Fibroblast of skin of left quadriceps (primary cell): Measurements from ENCODE around the gene SPOP.
"Not testable (repeated sequence)": the region's sequence is repeated elsewhere in the genome, so short reads cannot be mapped to it uniquely, and the experiment has no call there.

ENCODE experiments used
- DNase-seq, 2 experiments: peaks; one replicate each; pipeline ENCODE4 v3.0.0-alpha.2; 2013; ENCODE audit warnings: low read depth in 2 of 2

SPOP gene

DNA sequence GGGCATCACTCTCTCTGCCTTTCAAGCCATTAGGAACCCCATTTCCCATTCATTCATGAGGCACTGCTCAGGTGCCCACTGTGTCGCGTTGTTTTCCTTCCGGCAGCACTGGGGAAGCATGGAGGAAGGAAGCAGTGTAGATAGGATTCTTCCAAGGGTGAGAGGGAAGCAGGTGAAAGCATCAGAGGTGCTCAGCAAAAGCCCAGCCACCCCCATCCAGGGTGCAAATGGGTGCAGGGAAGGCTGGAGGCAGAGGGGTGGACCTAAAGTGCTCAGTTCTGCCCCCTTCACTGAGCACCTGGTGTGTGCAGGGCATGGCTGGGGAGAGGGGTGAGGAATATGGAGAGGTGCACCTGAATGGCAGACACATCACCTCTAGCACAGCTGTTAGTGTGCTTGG is 105.7 kb downstream of the SPOP start:
- no peak for DNase-seq

DNA sequence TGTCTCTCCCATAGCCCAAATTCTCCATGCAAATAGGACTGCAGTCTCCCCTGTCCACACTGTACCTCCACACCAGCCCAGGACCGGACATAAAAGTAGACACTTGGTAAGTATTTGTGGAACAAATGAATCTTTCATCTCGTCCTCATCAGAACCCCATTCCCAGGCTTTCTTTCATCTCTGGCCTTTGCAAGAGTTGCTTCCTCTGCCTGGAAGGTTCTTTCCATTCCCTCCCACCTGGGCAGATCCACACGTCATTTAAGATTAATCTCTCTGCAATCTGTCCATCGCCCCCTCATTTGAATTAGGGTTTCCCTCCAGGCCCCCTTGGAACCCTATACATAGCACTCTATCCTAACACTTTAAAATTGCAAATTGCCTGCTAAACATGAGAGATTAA is 106.1 kb downstream of the SPOP start:
- DNase-seq, result no peak

DNA sequence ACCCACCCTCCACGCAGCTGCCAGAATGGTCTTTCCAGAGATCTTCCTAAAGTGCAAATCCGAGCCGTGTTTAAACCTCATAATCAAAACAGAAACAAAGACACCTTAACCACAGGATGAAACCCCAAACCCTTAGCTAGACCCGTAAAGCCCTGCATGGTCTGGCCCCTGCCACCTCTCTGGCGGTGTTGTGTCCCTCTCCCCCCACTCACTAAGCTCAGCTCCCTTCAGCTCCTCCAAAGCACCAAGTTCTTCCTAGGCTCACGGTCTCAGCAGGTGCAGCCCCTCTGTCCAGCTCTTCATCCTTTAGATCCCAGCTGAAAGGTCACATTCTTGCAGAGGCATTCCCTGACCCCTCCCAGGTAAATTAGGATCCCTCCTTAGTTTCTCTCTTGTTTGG is 106.6 kb downstream of the SPOP start:
- no peak for DNase-seq

DNA sequence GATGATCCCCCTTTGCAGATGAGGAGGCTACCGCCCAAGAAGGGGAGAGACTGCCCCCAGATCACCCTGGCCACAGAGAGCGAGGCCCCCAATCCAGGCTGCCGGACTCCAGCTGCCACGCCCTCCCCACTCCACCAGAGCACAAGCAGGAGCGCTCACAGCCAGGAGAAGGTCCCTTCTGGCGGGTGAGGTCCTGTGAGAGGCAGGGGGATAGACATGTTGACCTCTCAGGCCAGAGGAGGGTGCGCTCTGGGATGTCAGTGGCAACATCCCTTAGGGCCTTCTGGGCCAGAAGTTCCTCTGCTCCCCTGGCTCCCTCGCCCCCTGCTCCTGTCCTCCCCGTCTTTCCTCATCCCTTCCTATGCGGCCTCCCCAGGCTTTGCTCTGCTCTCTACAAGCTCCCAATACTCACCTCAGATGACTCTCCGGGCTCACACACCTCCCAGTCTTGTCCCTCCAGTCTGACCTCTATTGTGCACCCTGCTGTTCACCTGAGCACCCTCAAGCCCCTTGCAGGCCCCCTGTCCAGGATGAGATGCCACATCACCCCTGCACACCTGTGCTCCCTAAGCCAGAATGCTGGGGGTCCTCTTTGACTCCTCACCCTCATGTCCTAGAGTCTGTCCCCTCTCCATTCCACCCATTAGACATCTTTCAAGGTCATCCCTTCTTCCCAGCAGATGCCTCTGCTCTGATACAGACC is 107.2 kb downstream of the SPOP start:
- DNase-seq, result no peak

DNA sequence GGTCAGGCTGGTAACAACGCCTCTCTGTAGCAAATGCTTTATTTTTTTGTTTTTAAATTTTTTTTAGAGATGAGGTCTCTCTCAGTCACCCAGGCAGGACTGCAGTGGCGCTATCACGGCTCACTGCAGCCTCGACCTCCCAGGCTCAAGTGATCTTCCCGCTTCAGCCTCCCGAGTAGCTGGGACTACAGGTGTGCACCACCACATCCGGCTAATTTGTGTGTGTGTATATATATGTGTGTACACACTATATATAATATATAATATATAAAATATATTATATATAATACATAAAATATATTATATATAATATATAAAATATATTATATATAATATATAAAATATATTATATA is 109.2 kb downstream of the SPOP start:
- not testable (repeated sequence) for DNase-seq

DNA sequence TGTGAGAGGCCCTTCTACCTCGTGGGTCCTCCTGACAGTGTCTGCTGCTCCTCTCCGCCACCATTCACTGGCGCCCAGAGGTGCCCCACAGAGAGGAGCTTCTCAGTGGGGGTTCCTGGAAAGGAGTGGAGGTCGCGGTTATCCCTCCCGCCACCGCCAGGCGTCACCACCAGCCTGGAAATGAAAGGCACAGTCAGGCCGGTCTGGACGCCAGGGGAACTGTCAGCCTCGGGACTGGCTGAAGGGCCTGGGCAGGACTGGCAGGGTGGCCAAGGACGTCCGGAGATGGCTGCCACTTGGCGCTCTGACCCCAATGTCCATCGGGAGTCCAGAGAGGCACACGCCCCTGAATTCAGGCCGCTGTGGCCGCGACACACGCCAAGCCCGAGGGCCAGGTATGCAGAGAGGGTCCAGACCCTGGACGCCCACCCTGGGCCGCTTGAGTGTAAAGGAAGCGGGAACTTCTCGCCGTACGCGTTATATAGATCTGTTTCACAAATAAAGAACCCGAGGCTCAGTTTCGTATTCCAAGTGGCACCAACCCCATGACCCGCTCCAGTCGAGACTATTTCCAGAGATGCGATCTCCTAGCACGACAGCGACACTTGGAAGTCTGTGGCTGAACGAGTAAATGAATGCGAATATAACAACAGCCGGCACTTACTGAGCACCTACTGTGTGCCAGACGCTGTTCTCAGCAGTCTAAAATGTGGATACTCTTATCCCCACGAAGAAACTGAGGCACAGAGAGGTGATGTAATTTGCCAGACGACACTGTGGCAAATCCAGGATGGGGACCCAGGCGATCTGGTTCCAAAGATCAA is 109.8 kb downstream of the SPOP start:
- peak; percentile 36 to 39 for DNase-seq

DNA sequence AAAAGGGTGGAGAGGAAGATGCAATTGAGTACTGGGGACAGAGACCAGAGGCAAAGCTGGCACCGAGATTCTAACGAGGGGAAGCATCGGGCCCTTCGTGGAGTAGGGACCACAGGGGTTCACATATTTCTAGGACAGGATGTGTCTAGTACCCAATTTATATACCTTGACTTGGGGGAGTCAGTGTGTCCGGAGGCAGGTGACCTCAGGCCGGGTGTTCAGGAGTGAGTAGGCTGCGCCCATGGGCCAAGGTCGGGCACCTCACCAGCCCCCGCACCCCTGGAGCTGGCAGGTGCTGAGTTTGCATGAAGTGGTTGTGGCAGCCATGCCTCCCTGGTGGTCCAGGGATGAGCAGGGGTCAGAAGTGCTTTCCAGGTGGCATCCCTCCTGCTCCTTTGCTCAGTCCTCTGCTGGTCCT is 110.8 kb downstream of the SPOP start:
- no peak for DNase-seq

DNA sequence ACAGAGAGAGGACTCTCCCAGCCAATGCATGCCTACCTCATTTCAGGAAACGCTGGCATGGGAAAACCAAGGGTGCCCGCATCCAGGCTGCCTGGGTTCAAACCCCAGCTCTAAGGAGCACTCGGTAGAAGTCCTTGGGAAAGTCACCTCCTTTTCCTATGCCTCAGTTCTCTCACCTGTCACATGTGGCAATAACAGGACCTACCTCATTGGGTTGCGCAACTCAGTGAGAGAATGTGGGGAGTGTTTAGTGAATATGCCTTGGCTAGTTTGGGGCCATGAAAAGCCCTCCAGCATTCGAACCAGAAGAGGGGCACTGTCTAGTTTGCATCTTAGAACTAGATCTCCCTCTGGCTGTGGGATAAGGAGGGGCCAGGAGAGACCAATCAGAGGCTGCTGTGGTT is 111.2 kb downstream of the SPOP start:
- no peak for DNase-seq

DNA sequence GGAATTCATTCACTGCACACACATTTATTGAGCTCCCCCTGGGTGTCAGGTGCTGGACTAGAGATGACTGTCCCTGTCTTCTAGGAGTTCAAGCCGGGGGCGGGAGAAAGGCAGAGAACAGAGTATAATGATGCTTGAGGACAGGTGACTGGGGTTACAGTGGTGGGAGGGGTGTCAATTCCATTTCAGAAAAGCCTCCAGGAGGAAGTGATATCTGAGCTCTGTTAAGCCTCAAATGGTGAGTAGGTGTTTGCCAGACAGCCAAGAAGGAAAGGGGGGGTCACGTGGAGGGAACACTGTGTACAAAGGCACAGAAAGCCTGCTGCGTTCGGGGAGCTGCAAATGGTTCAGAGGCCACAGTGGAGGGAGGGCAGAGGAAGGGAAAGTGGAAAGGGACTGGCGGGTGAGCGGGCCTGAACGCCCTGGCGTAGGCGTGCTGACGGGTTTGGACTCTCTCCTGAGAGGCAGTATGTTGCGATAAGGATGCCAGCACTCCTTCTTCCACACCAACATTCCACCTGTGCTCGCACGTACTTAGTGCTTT is 111.9 kb downstream of the SPOP start:
- no peak for DNase-seq

DNA sequence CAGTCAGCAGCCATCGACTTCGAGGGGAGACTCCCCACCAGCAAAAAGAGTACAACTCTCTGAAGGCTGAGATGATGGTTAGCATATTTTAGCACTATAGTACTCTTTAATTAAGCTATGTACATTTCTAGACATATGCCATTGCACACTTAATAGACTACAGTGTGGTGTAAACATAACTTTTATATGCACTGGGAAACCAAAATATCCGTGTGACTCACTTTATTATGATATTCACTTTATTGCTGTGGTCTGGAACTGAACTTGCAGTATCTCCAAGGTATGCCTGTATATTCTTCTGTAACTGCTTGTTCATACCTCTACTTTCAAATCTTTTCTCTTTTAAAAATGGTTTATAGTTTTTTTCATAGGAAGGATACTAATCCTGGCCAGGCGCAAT is 113.3 kb downstream of the SPOP start:
- DNase-seq, result no peak

DNA sequence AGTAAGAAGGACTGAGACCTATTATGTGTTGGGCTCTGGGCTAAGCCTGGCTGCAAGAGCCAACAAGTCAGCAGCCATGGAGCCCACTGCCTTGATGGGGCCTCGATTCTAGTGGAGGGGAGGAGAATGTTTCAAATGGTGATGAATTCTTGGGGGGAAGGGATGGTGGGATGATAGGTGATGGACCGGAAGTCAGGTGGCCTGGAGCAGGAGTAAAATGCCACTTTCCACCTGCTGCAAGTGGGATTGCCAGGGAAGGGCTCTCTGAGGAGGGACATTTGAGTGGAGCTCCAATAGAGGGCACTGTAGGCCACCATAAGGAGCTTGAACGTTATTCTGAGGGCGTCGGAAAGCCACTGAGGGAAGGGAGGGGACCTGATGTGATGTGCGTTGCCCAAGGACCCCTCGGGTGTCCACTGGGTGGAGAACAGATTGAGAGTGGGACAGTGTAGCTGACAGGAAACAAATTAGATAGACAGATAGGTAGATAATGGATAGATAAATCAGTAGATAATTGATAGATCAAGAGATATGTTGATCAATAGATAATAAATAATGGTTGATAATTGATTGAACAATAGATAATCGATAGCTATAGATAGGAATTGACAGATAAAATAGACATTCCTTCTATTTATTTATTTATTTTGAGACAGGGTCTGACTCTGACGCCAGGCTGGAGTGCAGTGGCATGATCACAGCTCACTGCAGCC is 120.4 kb downstream of the SPOP start:
- DNase-seq, result no peak

DNA sequence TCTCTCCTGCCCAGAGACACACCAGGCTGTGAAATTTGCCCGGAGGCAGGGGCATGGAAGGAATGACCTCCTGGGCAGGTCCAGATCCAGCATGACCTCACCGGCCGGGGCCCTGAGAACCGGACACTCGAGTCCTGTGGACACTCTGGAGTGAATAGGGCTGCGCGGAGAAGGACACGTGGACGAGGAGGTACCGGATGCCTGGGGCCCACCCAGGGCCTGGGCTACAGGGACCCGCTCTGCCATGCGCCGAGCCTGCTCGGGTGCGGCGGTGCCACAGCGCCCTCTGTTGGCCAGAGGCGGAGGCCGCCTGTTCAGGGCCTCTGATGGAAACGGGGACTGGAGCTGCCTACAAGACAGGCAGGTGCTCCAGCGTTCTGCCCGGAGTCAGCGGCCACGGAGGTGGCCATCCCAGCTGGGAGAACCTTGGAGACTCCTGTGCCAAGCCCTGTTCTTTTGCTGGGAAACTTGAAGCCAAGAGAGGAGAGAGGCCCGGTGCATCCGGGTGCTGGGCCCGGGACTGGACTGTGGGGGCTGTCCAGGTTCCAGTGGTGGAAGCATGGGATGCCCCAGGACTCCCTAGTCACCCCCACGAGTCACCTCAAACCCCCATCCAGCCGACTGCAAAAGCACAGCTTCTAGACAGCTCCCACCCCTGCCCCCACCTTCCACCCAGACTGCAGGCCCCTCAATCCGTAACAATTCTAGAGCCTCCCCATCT is 121.5 kb downstream of the SPOP start:
- peak; percentile 30 to 32 for DNase-seq

DNA sequence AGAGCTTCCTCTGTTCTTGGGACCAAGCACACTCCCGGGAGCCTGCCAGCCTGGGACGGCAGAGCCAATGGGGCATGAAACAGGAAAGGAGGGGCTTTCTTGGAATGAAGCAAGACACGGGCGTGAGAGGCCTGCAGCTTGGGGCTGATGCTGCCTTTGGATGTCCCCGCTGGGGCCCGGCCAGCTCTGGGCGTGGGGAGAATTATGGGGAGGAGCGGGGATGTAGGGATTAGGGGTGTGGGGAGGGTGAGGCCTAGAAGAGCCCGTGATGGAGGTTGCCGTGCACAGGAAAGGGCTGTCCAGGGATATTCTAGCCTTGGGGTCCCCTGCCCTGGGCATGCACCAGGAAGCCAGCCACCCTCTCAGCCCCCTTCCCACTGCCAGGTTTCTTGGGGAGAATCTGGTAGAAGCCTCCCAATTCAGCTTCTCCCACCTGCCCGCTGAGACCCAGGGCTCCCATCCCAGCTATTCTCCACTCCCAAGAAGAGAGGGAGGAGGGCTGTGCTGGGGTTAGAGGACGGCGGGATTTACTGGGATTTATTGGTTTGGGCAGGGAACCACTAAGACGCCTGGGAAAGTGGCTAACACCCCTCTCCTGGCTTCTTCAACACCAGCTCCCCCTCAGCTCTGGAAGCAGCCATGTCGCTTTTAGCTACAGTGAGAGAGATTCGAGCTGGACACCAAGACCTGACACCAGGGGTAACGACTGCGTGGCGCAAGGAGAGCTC is 122.2 kb downstream of the SPOP start:
- DNase-seq, result no peak

DNA sequence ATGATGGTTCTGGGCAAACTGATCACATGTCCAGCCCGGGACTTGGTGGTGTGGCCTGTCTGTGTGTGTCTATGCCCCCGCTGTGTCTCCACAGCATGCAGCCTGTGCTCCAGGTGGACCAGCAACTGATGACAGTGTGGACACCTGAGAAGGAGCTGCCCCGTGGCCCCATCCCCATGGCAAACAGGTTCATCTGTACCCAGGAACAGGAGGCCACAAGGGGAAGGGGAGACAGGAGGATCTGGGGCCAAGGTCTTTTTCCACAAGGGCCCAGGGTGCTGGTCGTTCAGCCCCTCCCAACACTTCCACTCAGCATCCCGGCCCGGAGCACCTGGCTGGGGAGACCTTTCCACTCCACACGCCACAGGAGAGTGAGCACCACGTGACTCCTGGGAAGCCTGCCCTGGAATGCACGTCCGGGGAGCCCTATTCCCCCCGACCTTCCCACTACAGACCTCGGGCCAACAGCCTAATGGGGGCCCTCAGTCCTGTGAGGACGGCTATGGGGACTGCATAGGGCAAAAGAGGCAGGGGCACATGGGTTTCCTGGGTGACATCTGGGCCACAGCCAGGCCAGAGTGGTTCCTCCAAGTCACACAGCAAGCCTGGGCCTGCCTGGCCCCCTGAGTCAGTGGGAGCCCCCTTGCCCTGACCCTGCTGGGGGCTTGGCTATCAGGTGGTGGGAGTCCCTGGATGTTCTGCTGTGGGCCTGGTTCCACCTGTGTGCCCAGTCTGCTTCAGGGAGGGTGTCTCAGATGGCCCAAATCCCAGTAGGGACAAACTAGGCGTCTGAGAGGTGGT is 123.0 kb downstream of the SPOP start:
- no peak for DNase-seq

DNA sequence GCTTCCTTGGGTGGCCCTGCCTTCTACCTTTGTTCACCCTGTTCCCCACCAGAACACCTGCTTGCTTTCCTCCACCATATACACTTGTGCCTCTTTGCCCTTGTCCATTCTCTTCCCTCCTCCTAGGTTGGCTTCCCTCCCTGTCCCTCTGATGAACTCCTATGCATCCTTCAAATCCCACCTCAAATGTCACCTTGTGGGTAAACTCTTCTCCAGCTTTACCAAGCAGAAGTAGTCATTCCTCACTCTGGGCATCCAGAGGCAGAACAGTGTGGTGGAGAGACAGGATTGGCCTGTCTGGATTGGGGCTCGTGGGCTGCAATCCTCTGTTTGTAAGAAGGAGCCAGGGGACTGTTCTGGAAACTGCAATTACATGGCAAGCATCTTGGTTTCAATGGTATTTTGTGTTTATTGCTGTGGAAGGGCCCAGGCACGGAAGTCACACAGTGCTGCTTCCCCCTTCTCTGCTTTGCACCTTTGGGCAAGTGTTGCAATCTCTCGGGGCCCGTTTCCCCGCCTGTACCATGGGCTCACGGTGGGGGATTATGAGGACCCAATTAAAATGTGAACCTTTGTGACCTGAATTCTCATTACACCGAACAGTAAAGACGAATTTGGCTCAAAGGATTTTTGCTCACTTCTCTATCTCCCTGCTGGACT is 124.1 kb downstream of the SPOP start:
- DNase-seq, result no peak

DNA sequence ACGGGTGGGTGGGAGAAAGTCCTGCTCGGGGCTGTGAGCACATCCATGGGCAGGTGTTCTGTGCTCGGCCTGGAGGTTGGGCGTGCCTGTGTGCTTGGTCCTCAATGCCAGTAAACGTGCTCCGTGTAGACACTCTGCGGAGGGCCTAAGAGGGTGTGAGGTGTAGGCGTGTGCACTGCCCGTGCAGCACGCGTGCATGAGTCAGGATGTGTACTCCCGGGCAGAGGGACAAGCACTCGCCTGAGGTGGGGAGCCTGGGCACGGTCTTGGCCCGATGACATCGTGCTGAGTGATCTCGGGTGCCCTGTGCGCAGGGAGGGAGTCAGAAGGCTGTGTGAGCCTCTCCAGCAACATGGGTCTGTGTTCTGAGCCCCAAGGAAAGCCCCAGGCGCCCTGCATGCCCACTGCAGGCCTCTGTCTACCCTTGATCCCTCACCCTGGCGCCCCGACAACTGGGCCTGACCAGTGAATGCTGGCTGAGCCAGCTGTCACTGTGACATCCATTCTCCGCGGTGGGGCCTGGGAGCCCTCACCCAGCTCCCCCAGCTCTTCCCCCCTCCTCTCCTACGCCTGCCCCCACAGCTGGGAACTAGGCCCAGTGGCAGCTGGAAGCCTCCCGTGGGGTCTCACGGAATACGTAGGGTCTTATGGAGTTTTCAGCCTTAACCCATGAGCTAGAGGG is 125.7 kb downstream of the SPOP start:
- DNase-seq, result no peak

DNA sequence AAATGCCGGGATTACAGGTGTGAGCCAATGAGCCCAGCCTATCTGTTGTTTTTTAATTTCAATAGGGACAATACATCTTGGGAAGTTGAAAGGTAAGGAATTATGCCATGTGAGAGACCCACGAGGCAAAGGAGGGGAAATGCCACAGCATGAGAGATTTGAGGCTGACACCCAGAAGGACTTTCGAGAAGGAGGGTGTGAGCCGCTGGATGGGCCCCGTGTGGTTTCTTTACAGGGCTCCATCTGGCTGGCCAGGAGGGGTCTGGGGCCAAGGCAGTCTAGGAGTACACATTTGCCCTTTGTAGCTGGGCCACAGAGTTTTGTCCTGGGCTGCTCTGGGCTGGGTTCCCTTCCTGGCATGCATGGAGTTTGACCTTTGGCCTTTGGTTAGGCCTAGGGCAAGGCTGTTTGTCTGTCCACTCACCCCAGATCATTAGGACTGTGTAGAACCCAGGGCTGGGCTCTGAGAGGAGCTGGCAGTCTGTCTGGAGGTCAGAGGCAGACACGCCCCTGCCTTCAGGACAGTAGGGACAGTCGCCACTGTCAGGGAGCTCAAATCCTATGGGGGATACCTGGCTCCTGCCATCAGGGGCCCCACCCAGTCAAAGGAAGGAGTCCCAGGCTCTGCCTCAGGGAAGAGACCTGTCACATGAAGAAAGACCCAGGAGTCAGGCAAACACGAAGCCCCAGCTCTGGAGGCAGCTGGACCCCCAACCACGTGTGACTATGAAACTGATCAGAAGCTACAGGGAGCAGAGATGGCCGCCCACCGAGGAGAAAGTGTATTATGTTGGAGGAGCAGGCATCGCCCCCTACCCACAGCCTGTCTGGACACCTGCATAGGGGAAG is 126.5 kb downstream of the SPOP start:
- no peak for DNase-seq

DNA sequence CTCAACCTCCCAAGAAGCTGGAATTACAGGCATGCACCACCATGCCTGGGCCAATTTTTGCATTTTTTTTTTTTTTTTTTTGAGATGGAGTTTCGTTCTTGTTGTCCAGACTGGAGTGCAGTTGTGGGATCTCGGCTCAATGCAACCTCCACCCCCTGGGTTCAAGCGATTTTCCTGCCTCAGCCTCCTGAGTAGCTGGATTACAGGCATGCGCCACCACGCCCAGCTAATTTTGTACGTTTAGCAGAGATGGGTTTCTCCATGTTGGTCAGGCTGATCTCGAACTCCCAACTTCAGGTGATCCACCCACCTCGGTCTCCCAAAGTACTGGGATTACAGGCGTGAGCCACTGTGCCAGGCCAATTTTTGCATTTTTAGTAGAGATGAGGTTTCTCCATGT is 127.1 kb downstream of the SPOP start:
- not testable (repeated sequence) for DNase-seq
